GM18517 (cell line): ENCODE data around the gene MFF.

Experiments
- ATAC-seq: cut with Tn5 transposase; IDR thresholded peaks from one replicate; pipeline ENCODE4 v1.9.1; 2021; ENCODE audit warnings: mild to moderate bottlenecking, moderate library complexity; ENCODE audit not compliant: unreplicated experiment

The MFF gene, protein sequence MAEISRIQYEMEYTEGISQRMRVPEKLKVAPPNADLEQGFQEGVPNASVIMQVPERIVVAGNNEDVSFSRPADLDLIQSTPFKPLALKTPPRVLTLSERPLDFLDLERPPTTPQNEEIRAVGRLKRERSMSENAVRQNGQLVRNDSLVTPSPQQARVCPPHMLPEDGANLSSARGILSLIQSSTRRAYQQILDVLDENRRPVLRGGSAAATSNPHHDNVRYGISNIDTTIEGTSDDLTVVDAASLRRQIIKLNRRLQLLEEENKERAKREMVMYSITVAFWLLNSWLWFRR

GRCh38 chr2:227324995-227325838 is at the start of gene MFF:
Gene MFF, plus strand, starts transcription at chr2:227325251. Its CDS starts 5,415 bp downstream, at chr2:227330666.
- ATAC-seq, result peak; percentile 96

DNA sequence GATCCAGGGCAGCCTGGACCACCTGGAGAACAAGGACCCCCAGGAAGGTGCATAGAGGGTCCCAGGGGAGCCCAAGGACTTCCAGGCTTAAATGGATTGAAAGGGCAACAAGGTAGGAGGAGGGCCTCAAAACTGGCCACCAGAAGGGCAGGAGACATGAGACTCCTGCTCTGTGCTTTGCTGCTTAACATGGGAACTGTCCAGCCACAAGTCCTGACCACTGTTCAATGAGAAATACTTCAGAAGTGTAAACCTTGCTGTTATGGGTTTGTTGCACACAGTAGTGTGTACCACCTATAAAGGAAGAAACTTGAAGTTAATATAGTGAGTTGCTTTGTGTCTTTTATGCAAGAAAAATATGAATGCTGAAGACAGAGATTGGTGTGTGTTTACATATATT is 44.2 kb upstream of the MFF start:
- ATAC-seq, result no peak

DNA sequence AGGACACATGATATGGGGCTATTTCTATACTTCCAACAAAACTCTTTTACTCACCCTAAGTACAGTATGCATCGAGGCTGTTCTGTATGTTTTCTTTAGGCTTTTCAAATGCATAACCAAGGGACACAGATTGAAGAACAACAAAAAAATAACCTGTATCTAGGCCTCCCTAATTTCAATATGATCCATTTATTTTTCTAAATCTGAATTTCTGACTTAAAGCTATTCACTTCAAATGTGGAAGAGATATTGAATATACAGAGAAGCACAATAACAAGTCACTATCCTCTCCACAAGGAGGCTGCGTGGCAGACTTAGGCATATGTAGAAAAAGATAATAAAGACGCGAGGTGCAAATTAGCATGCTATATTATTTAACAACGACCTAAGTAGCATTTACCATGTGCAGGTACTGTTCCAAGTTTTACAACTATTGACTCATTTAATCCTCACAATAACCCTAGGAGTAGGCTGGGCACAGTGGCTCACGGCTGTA is 39.3 kb upstream of the MFF start:
- ATAC-seq, result no peak

DNA sequence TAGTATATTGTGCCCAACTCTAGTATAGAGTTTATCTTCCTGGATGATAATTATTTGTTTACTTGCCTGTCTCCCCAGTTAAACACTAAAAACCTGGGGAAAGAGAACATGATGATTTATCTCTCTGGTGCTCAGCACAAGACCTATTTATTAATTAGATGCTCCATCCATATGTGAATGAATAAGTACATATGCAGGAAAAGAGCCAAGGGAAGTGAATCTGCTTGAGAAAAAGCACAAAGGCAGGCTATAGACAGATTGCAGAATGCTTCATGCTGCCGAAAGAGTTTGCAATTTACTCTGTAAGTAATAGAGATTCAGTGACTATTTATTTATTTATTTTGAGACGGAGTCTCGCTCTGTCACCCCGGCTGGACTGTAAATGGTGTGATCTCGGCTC is 37.3 kb upstream of the MFF start:
- ATAC-seq, result no peak

GRCh38 chr2:227292314-227292713 is 32.7 kb upstream of the MFF start:
- no peak for ATAC-seq

DNA sequence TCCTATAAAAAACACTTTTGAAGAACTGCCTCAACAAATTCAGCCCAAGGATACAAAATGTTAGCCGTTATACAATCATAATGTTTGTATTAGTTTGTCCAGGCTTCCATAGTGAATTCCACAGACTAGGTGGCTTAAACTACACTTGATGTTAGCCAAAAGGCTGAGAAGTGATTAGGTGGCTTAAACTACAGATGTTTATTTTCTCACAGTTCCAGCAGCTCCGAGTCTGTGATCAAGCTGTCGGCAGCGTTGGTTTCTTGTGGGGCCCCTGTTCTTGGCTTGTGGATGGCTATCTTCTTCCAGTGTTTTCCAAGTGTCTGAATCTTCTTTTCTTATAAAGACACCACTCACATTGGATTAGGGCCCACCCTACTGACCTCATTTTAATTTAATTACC is 31.5 kb upstream of the MFF start:
- no peak for ATAC-seq

DNA sequence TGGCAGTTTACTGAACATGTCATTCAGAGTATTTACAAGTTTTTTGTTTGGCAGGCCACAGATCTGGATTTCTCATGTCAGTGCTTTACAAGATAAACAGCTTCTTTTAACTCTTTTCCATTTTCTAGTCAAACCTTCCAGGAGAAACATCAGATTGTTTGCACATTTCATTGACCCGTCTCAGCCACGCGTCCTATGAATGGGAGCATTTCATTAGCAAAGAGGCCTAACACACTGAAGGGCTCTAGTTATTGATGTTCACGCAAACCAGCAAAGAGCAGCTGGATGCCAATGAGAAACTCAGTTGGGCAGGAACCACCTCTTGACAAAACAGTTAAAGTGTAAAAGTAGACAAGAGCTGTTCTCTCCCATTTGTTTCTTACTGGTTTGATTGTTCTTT is 29.2 kb upstream of the MFF start:
- ATAC-seq, result no peak

DNA sequence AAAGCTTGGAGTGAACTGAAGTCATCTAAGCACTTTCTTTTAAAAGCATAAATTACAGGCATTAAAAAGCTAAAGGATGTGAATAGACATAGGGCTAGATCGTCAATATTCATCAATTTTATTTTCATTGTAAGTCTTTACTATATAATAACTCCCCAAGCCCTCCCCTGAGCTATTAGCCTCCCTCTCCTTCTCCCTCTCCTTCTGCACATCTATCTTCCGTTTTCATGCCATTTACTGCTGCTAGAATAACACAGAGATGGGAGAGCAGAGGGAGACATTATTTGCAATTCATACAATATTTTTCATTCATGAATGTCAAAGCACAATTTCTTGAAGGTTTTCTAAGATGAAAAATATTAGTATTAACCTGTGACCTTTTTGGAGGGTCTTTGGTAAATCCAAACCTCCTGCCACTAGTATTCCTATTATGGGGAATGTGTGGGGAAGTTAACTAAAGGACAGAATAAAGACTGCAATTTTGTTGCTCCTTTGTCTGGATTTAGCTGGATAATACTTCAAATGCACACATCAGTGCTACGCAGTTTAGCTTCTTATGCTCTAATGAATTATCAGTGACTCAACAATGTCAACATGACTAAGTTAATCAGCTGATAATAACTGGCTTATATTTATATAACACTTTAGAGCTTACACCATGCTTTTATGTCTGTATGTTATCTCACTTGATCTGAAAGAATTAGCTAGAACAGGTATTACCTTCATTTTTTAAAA is 28.2 kb upstream of the MFF start:
- no peak for ATAC-seq

- ATAC-seq, result no peak
These were observed 23.5 kb upstream of the MFF start for GRCh38 chr2:227301523-227301922.

GRCh38 chr2:227308784-227309183 is 16.3 kb upstream of the MFF start:
- ATAC-seq, result peak; percentile 97

DNA sequence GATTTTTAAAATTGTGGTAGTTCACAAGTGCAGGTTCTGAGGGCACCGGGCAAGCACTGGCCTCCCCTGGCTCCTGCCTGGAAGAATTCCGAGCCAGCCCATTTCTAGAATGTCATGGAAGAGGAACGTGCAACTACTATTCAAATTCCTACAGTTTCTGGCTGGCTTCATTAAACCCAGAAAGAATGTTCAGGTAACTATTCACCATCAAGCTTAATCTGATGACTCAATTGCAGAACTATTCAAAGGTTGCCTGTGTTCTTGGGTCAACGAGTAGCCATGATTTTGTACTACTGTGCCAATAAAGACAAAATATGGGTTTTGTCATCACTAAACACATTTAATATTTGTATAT is 14.3 kb upstream of the MFF start:
- no peak for ATAC-seq

DNA sequence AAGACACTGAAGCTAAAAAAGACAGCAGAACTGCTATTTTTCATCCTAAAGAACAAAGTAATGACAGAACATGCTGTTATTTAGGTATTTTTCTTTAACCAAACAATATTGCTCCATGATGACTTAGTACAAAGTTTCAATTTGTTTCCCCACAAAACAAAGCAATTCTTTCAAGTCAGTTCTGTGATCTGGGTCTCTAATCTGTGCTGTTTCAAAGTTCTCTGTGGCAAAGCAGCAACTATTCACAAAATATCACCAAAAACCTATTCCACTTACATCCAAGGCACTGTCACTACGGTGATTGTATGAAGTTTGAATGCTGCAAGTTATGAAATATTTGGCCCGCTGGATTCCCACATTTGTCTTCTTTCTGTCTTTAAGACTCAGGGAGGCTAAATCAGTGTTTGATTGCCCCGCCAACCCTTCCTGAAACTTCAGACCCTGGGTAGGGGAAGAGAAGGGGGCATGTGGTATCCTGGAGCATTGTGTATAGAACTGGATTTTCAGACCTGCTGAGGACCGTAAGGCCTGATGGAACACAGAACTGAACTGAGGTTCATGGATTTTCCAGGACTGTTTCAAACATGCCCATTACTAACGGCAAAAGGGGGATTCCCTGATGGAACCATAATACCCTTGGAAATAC is 13.1 kb upstream of the MFF start:
- ATAC-seq, result no peak

DNA sequence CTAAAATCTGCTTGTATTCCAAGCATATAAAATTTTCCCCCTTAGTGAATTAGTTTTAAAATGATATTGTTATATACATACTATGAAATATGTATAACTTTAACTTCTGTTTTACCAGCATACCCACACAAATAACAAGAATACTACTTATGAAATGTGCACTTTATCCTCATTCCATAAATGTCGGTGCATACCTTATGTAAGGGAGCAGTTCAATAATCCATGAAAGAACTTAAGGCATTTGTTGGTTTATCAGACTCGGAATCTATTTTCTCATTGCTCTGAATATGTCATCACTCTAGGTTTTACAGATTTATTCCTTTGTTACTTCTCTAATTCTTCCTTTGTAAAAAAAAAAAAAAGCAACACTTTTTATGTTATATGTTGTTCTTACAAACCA is 12.5 kb upstream of the MFF start:
- ATAC-seq, result no peak

- ATAC-seq, result no peak
These were observed 11.7 kb upstream of the MFF start for GRCh38 chr2:227313310-227313709.

DNA sequence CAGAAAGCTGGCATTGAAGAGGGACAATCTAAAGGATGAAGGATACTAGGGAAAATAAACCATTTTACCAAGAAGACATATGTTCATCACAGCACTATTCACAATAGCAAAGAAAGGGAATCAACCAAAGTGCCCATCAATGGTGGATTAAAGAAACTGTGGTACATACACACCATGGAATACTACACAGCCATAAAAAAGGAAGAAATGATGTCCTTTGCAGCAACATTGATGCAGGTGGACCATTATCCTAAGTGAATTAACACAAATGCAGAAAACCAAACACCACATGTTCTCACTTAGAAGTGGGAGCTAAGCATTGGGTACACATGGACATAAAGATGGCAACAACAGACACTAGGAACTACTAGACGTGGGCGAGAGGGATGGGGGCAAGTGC is 7.2 kb upstream of the MFF start:
- ATAC-seq, result no peak

DNA sequence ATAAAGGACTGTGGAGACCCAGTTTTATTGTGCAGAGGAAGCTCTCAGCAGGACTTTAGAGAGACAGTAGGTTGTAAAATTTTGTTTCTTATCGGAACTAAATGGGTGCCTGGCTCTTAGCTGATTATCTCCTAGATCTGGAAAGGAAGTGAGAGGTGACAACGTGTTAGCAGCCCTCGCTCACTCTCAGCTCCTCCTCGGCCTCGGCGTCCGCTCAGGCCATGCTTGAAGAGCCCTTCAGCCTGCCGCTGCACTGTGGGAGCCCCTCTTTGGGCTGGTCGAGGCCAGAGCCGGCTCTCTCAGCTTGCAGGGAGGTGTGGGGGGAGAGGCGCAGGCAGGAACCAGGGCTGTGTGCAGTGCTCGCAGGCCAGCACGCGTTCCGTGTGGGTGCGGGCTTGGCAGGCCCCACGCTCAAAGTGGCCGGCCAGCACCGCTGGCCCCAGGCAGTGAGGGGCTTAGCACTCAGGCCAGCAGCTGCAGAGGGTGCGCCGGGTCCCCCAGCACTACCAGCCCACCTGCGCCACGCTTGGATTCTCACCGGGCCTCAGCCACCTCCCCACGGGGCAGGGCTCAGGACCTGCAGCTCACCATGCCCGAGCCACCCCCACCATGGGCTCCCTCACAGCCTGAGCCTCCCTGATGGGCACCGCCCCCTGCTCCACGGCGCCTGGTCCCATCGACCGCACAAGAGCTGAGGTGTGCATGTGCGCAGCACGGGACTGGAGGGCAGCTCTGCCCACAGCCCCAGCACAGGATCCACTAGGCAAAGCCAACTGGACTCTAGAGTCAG is 4.6 kb upstream of the MFF start:
- no peak for ATAC-seq

DNA sequence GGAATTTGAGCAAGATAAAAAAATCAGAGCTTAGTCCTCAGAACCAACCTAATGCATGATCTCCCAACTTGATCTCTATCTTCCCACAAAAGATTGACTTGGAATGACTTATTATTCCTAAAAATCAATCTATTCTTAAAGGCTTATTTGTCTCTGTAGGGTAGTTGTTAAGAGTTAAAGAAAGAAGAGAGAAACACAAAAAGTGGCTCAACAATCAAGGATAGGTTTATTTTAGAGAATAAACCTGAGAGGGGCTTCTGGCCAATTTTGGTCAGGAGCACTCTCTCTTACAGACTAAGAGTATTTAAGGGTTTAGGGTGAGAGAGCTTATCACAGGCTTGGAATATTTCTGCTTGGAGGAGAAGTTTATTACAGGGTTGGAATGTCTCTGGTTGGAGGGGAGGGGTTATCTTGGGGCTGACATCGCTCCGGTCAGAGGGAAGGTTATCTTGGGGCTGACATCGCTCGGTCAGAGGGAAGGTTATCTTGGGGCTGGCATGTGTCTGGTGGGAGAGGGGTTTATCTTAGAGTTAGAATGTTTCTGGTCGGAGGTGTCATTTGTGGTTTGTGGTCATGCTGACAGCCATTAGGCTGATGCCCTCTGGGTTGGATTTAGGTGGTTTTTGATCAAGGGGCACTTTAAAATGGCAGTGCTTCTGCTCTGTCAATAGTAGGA is 2.4 kb upstream of the MFF start:
- no peak for ATAC-seq

GRCh38 chr2:227323818-227324217 is 1.2 kb upstream of the MFF start:
- ATAC-seq, result no peak

GRCh38 chr2:227324642-227324994 is 433 bp upstream of the MFF start:
- ATAC-seq, result peak; percentile 4

DNA sequence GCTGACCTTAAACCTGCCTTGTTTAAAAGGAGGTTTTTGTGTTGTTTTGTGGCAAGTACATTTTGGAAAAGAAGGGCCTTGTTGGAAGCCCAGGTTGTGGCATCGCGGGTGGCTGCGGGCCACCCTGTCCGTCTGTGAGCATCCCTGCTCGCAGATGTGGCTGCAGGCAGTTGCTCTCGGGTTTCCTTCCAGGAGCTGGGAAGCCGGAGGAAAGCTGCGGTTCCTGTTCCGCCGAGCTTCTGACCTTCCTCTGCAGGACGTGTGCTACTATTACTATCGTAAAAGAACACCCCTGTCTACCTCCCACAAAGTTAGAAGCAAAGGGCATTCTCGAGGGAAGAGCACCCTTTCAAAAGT is 766 bp downstream of the MFF start:
- ATAC-seq, result no peak
